GM19452 (cell line): ENCODE data around the gene MBD3L1.

ENCODE experiments used
- ATAC-seq: cut with Tn5 transposase; IDR thresholded peaks from one replicate; pipeline ENCODE4 v1.9.1; 2021; ENCODE audit not compliant: unreplicated experiment

MBD3L1 gene

DNA sequence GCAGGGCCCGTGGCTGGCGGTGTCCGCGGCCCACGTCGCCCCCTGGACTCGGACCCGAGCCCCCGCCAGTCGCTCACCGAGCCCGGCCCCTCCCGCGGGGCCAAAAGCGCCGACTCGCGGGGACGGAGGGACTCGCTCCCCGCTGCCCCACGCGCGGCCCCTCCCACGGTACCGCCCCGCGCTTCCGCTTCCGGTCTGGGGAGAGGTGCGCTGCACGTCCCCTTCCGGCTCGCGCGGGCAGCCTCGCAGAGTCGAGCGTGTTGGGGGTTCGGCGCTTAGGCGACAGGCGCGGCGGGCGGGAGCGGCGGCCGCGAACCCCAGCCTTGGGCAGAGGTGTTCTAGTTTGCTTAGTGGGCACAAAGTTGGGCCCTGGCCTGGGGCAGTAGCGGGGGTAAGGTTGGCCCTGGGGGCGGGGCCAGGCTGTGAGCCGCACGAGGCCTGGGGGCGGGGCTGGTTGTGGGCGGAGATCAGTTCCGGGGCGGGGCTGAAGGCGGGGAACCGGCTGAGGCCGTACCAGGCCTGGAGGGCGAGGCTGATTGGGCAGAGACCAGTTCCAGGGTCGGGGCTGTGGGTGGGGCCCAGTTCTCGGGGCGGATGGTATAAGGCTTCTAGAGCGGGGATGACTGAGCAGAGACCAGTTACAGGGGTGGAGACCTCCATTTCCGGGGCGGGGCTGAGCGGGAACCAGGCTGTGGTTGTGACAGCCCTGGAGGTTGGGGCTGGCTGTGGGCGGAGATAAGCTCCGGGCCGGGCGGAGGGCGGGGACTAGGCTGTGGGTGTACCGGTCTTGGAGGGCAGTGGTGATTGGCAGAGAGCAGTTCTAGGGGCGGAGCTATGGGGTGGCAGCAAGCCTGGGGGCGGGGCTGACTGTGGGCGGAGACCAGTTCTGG is at the start of gene MBD3L1, which contains the start of gene ZNF558:
TSS of gene MBD3L1 (plus strand) at position 246 of the 890 bp plus-strand sequence. CDS start 10,302 bp downstream, outside the sequence.
TSS of gene ZNF558 (minus strand) at position 173 of the 890 bp plus-strand sequence. CDS start 9,645 bp downstream, outside the sequence.
- peak; percentile 80 for ATAC-seq

DNA sequence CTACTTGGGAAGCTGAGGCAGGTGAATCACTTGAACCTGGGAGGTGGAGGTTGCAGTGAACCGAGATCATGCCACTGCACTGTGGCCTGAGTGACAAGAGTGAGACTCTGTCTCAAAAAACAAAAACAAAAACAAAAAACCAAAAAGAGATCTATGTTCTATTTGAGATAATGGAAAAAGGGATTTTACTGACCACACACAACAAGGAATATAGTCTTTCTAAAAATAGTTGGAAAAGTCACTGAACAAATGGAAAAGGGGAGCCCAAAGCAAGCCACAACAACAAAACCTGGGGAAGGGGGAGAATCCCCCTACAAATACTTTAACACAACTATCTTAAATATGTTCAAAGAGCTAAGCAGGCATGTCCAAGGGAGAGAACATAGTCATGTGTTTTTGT is 37.4 kb upstream of the MBD3L1 start:
- no peak for ATAC-seq

DNA sequence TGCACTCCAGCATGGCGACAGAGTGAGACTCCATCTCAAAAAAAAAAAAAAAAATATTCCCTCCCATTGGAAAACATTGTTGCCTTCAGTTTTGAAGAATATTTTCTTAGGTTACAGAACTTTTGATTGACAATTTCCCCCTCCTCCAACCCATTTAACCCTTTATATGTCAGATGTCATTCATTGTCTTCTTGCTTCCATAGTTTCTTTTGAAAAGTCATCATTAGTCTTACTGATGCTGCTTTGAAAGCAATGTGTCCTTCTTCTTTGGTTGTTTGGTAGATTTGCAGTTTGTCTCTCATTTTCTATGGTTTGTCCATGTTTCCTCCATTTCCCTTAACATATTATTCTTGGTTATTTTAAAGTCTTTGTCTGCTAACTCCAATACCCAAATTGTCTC is 25.5 kb upstream of the MBD3L1 start:
- ATAC-seq = no peak

DNA sequence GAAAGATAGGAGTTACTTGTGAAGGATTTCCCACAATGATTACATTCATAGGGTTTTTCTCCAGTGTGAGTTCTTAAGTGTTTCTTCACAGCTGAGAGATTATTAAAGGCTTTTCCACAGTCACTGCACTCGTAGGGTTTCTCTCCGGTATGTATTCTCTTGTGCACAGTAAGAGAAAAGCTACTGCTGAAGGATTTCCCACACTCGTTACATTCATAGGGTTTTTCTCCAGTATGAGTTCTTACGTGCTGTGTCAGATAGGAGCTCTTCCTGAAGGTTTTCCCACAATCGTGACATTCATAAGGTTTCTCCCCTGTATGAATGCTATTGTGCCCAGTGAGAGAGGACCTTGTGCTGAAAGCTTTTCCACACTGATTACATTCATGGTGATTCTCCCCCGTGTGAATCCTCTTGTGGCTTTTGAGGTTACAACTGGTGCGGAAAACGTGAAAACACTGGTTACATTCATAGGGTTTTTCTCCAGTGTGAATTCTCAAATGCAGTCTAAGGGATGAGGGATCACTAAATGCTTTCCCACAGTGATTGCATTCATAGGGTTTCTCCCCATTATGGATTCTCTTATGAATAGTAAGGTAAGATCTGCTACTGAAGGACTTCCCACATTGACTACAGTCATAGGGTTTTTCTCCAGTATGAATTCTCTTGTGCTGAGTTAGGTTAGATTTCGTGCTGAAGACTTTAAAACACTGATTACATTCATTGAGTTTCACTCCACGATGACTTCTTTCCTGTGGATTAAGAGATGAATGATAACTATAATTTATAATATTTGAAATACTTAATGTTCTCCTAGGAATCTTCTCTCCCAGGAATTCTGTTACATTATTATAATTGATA is 20.6 kb upstream of the MBD3L1 start:
- ATAC-seq = no peak

DNA sequence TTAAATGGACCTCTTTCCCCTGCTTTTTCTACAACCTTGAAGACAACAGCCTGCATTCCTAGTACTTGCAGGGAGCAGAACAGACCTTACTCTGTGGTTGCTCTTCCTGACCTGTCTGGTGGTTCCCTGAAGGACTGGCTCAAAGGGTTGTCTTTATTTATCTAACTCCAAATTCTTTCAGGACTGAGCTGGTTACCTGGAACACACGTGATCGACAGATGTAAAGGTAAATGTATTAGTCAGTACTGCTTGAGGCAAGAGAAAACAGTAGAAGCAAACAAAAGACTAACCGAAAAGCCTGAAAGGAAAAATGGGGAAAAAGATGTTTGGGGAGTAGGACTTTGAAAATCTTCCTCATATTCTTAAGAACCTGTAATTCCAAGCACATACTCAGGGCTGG is 18.0 kb upstream of the MBD3L1 start:
- ATAC-seq = no peak

DNA sequence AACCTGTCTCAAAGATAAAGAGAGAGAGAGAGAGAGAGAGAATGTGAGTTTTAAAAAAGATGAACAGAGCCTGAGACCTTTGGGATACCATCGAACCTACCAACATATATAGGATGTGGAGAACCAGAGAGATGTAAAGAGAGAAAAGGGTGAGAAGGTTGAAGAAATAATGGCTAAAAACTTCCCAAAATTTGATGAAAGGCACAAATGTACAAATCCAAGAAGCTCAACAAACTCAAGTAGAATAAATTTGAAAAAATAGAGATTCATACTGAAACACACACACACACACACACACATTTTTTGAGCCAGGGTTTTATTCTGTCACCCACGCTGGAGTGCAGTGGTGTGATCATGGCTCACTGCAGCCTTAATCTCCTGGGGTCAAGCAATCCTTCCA is 16.4 kb upstream of the MBD3L1 start:
- no peak for ATAC-seq

DNA sequence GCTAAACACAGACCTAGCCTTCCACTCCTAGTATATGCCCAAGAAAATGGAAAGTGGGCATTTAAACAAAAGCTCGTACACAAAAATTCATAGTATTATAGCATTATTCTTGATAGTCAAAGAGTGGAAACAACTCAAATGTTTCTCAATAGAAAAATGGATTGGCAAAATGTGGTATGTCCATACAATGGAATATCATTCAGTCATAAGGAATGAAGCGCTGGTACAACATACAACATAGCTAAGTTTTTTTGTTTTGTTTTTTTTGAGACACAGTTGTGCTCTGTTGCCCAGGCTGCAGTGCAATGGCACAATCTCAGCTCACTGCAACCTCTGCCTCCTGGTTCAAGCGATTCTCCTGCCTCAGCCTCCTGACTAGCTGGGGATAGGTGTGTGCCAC is 11.9 kb upstream of the MBD3L1 start:
- ATAC-seq = no peak

DNA sequence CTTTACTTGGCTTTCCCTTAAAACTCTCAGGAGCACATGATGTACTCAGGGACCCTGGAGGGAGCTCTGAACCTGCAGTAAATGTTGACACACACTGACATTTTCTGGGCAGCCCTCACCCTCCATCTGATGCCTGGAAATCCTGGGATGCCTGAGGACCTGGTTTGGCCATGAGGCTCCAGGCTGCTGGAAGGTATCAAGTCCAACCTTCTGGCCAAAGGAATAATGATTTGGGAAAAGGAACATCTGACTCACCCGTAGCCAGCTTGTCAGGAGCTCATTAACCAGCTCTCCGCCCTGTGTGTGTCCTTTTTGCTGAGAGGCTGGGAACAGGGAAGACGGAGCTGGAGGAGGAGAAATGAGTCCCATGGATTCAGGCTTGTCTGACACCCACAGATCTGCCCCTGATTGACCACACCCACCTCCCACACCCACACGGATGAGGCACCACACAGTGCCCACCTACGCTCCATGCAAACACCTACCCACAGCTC is 10.4 kb upstream of the MBD3L1 start:
- no peak for ATAC-seq

DNA sequence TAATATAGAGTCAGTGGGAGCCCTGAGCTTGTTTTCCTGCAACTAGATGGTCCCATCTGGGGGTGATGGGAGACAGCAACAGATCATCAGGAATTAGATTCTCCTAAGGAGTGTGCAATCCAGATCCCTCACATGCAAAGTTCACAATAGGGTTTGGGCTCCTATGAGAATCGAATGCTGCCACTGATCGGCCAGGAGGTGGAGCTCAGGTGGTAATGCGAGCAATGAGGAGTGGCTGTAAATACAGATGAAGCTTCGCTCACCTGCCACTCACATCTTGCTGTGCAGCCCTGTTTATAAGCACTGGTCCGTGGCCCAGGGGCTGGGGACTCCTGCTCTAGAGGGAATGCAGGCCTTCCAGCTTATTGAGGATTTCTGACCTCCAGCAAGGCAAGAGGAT is 5.8 kb upstream of the MBD3L1 start:
- no peak for ATAC-seq

DNA sequence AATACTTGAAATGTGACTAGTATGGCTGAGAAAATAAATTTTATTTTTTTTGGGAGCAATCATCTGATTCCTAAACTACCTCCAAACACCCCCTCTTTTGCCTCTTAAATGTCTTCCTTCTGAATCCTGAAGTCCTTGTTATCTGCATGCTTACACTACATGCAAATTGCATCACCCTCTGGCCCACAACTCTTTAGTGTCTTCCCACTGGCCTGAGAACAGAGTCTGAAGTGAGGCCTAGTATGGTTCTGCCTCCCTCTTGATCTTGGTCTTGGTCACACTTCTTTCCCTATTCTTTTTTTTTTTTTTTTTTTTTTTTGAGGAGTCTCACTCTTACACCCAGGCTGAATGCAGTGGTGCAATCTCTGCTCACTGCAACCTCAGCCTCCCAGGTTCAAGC is 4.9 kb upstream of the MBD3L1 start:
- ATAC-seq = no peak

DNA sequence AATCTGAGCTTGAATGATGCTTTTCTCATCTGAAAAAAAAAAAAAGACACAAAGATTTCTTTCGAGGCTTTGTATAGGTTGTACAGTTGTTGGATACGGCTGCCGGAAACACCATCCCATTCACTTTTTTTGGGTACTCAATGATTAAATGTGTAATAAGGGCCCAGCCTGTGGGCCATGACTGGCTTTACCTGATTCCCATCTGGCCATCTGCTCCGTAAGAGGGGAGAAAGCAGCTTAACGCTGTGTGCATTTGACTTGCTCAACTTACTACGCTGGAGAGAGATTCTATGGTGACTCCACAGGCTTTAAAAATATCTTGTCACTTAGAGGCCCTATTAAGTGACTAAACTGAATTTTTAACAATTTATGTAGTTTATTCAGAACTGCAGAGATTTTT is 804 bp upstream of the MBD3L1 start:
- ATAC-seq = no peak

DNA sequence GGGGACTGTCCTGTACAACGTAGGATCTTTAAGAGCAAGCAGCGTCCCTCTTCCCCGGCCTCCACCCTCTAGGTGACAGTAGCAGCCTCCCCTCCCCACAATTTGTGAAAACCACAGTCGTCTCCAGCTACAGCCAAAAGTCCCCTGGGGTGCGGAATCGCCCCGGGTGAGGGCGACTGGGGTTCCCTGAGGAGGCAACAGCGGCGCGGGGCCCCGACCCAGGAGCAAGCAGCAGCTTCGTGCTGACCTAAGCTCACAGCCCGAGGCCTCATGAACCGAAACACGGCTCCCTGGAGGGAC is 395 bp upstream of the MBD3L1 start:
- peak; percentile 26 for ATAC-seq

DNA sequence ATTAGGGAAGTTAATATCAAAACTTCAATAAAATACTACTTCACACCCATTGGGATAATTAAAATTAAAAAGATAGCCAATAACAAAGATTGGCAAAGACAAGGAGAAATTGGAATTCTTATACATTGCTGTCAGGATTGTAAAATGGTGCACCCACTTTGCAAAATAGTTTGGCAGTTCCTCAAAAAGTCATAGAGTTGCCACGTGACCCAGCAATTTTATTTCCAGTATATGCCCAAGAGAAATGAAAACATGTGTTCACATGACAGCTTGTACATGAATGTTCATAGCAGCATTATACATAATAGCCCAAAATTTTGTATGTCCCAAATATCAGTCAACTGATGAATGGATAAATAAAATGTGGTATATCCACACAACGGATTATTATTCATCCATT is 3.3 kb downstream of the MBD3L1 start:
- ATAC-seq = no peak

DNA sequence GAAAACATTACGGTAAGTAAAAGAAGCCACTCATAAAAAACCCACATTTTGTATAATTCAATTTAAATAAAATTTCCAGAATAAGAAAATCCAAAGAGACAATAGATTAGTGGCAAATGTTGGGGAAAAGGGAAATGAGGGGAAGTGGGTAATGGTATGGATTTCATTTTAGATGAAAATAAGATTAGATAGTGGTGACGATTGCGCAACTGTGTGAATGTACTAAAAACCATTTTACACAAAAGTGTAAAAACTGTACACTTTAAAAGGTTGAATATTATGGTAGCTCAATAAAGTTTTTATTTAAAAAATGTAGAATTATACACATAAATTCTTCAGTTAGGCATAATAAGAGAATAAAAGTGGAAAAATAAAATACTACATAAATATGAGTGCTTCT is 3.7 kb downstream of the MBD3L1 start:
- ATAC-seq = no peak

DNA sequence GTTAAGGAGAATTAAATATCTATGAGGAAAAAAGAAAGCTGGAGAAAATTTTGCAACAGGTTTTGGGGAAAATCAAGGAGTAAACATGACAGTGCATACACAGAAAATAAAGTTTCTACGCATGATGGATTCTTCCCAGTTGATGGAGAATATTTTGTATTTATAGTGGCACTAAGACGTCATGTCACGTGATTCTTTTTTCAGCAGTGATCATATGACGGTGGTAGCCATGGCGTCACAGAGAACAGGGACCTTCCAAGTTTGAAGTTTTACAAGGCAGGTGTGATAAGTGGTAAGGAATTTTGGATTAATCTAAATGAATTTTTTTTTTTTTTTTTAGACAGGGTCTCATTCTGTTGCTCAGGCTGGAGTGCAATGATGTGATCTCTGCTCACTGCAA is 8.5 kb downstream of the MBD3L1 start:
- ATAC-seq = no peak

DNA sequence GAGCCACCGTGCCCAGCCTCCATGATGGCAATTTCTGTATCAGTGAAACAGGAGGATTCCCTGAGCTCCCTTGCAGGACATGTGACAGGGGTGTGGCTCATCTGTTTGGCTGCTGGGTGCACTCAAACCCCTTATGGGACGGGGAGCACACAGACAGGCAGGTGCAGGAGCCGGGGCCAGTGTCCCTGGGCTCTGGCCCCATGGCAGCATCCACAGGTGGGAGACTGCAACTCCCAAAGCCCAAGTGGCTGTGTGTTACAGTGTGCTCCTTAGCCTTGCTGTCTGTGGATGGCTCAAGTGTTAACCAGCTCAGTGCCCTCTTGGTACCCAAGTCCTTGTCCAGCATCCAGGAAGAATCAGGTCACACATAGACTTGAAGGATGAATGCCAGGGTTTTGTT is 14.6 kb downstream of the MBD3L1 start:
- ATAC-seq = no peak

DNA sequence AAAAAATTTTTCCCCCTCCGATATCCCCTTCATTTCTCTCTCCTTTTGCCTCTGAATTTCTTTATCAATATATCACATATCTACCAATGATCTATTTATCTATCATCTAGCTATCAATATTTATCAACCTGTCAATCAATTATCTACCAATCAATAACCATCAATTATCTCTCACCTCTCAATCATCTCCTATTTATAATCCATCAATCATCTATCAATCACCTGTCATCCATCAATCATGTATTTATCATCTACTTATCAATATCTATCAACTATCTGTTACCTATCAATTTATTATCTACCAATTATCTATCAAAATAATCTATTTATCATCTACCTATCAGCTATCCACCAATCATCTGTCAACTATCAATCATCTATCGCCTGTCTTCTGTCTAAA is 17.1 kb downstream of the MBD3L1 start:
- no peak for ATAC-seq

DNA sequence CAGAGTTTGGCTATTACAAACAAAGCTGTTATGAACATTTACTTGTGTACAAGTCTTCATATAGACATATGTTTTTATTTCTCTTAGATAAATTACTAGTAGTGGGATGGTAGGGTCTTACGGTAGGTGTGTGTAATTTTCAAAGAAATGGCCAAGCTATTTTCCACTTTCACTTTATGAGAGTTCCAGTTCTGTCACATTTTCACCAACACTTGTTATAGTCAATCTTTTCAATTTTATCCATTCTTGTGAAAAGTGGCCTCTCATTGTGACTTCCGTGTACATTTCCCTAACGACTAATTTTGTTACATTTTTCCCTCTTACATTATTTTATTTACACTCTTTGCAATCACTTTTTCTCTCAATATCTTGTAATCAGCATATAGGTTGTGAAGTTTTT is 18.3 kb downstream of the MBD3L1 start:
- ATAC-seq = no peak

DNA sequence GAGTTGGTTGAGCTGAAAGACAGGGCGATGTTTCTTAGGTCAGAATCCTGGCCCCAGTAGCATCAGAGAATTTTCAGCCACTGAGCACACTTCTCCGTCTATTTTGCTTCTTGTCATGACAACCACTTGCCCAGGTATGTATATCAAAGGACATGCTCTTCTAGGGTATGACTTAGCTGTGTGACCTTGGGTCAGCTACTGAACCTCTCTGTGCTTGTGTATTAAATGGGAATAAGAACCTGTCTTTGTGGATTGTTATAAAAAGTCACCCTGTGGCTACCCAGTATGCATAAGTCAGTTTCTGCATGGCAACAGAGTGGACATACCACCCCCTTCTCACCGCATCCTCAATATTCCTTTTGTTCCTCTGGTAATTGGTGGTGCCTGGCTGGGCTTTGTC is 26.1 kb downstream of the MBD3L1 start:
- ATAC-seq = no peak

DNA sequence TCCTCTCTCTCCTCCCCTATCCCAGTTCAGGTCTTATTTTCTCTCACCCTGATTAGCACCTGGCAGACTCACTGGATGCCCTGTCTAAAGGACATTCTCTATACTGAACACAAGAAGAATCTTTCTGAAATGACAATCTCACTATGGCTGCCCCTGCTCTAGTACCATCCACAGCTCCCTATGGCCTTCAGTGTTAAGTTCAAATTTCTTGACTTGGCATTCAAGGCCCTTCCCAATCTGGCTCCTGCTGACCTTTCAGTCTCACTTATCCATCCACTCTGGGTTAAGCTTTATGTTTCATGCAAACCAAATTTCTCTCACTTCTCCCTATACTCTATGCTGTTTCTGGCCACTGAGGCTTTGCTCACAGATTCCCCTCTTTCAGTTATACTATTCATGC is 34.2 kb downstream of the MBD3L1 start:
- no peak for ATAC-seq

DNA sequence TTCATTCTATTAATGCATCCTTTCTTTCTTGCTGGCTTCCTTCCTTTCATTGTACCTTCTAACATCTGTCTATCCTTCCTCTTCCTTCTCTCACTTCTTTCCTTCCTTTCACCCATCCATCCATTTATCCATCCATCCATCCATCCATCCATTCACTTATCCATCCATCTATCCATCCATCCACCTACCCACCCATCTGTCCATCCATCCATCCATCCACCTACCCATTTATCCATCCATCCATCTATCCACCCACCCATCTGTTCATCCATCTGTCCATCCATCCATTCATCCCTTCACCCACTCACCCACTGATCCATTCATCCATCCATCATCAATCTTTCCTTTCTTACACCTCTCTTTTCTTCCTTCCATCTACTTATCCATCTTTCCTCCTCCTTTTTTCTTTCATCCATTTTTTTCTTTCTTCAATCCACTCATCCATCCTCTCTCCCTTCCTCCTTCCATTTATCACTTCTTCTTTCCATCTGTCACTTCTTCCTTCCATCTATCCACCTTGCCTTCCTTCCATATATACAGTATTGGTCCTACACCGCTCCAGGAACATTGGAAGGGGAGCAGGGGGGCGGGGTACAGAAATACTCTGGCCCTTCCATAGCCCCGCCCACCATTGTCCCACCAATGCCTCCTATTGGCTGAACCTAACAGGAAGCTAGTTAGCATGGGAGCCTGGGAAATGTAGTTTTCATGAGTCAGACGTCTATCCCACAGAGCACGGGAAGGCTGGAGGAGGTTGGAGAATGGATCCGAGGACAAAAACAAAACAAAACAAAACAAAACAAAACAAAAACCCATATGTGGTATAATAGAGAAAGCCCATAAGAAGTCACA is 45.9 kb downstream of the MBD3L1 start:
- no peak for ATAC-seq
